Panc1 (cell line): Measurements from ENCODE around the gene BLOC1S3. TPM values are rescaled to one million over a fixed set of nuclear protein-coding genes. Genes with fewer than 3 reads are reported as not detected.

ENCODE experiments used
- ATAC-seq: fragments of 200-7000 bp; cut with Tn5 transposase; 2 replicates; pipeline ENCODE4 v1.9.1; 2020; ENCODE audit warnings: mild to moderate bottlenecking, moderate library complexity
- BruUV-seq: library from RNA; stranded (reverse); fragments of 400-500 nt; replicated peaks from 2 replicates; lab custom pipeline; 2021; lab: Mats Ljungman, UMichigan
- CTCF ChIA-PET: fragments of 300-600 bp; sonication (Branson Sonifier 250); formaldehyde crosslinking; loops from one replicate; lab custom pipeline; 2022; ENCODE audit warnings: antibody characterized with exemption; lab: Charles Lee
- POLR2A ChIA-PET: fragments of 300-600 bp; sonication (Branson Sonifier 250); formaldehyde crosslinking; loops from one replicate; lab custom pipeline; 2022; ENCODE audit warnings: antibody characterized with exemption; lab: Charles Lee
- DNase-seq: peaks from one replicate; pipeline ENCODE4 v3.0.0-alpha.2; 2010; ENCODE audit warnings: low read depth, low spot score
- H3K27ac ChIP-seq: 2 replicates; pipeline ENCODE4 v1.5.1; 2011; ENCODE audit warnings: mild to moderate bottlenecking, low read length, inconsistent platforms
- H3K27me3 ChIP-seq: fragments of 200-500 bp; sonication (Bioruptor generic); 2 replicates; pipeline ENCODE4 v1.6.0; 2014; ENCODE audit warnings: low read length, inconsistent platforms; ENCODE audit not compliant: control insufficient read depth, insufficient read depth
- H3K36me3 ChIP-seq: fragments of 200-500 bp; sonication (Bioruptor generic); 2 replicates; pipeline ENCODE4 v1.5.1; 2014; ENCODE audit warnings: inconsistent platforms, mild to moderate bottlenecking, low read length, moderate library complexity; ENCODE audit not compliant: control insufficient read depth, insufficient read depth
- H3K4me1 ChIP-seq: 2 replicates; pipeline ENCODE4 v1.5.1; 2011; ENCODE audit warnings: inconsistent platforms, mild to moderate bottlenecking, low read length, moderate library complexity; ENCODE audit not compliant: control insufficient read depth, insufficient read depth
- H3K4me3 ChIP-seq, 2 experiments: 2 replicates each; pipeline ENCODE4 v1.5.1; 2011 to 2012; ENCODE audit warnings: low read depth in 2 of 2, low read length in 2 of 2, mild to moderate bottlenecking in 2 of 2, inconsistent platforms in 1 of 2, moderate library complexity in 1 of 2
- H3K9me3 ChIP-seq: fragments of 200-500 bp; sonication (Bioruptor generic); 2 replicates; pipeline ENCODE4 v1.5.1; 2014; ENCODE audit warnings: low read depth, mild to moderate bottlenecking, inconsistent platforms, low read length, moderate library complexity; ENCODE audit not compliant: control insufficient read depth, insufficient read depth
- POLR2AphosphoS5 ChIP-seq: IDR thresholded peaks from 2 replicates; pipeline ENCODE4 v1.6.1; 2012; ENCODE audit warnings: mild to moderate bottlenecking, low read depth, low read length, moderate library complexity
- REST ChIP-seq, 2 experiments: IDR thresholded peaks; 2 replicates each; pipeline ENCODE4 v1.6.1; 2011 to 2012; ENCODE audit warnings: low read depth in 2 of 2, control low read depth in 1 of 2, low read length in 1 of 2, mild to moderate bottlenecking in 1 of 2, moderate library complexity in 1 of 2; ENCODE audit not compliant: insufficient read depth in 1 of 2
- SIN3A ChIP-seq: IDR thresholded peaks from 2 replicates; pipeline ENCODE4 v1.6.1; 2012; ENCODE audit warnings: low read depth, mild to moderate bottlenecking, low read length, moderate library complexity, borderline replicate concordance; ENCODE audit not compliant: insufficient read depth
- TCF7L2 ChIP-seq: IDR thresholded peaks from 2 replicates; pipeline ENCODE4 v1.6.1; 2011; ENCODE audit warnings: mild to moderate bottlenecking, low read depth, low read length, inconsistent platforms
- in situ Hi-C: cut with HindIII; loops from 2 replicates; pipeline ENCODE4 v1.10.0; 2016; ENCODE audit warnings: low sequenced_read_pairs, low pct_unique_long_range_greater_than_20kb
- intact Hi-C: fragments of 100-400 bp; cut with micrococcal nuclease; formaldehyde crosslinking; loops from one replicate; pipeline ENCODE4 v1.10.0; 2022; ENCODE audit not compliant: unreplicated experiment
- total RNA-seq: library from RNA; stranded (reverse); gene quantifications from one replicate; pipeline ENCODE4 v1.2.1, GENCODE V29; 2021; ENCODE audit not compliant: unreplicated experiment
- TF ChIP-seq, protein P1 (sequence below): fragments of 450-650 bp; IDR thresholded peaks from 2 replicates; pipeline ENCODE4 v1.5.1; 2017; ENCODE audit warnings: mild to moderate bottlenecking

BLOC1S3 gene
- total RNA-seq, 1 experiment from 2014 or later: 21.8 TPM

DNA sequence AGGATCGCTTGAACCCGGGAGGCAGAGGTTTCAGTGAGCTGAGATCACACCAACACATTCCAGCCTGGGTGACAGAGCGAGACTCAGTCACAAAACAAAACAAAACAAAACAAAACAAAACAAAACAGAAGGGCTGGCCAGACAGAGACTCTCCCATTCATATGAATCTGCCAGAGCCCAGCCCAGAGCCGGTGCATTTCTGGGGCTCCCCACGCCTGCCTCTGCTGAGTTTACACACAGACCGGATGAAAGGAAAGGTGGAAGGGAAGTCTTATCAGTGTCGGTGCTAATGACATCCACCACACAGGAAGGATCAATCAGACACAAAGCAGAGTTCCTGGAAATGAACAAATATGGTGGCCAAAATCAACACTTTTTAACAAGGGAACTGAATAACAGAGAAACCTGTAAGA lies 7.4 kb upstream of the BLOC1S3 start:
- Histone ChIP-seq H3K4me3 (no peak overlapping the region), H3K27me3 (no peaks in the 10 kb centered on the region), H3K9me3 (no peaks in the 10 kb centered on the region), H3K27ac (no peak overlapping the region), H3K4me1 (no peaks in the 10 kb centered on the region), H3K36me3 (no peaks in the 10 kb centered on the region)
- ChIA-PET POLR2A (no interaction called here), CTCF (interaction anchor here (0.5 kb wide), 1 partner anchor 51 kb away, joined by 5 read pairs; no protein-coding TSS in a partner anchor)
- TF ChIP-seq POLR2AphosphoS5 (no peak), REST (IDR thresholded peaks at IDR 0.05; ENCODE audit: insufficient read depth in 1 of 2, low read depth in 2 of 2, low read length in 1 of 2) (no peak), TCF7L2 (no peak), SIN3A (no peak)
- TF ChIP-seq, protein P1, sequence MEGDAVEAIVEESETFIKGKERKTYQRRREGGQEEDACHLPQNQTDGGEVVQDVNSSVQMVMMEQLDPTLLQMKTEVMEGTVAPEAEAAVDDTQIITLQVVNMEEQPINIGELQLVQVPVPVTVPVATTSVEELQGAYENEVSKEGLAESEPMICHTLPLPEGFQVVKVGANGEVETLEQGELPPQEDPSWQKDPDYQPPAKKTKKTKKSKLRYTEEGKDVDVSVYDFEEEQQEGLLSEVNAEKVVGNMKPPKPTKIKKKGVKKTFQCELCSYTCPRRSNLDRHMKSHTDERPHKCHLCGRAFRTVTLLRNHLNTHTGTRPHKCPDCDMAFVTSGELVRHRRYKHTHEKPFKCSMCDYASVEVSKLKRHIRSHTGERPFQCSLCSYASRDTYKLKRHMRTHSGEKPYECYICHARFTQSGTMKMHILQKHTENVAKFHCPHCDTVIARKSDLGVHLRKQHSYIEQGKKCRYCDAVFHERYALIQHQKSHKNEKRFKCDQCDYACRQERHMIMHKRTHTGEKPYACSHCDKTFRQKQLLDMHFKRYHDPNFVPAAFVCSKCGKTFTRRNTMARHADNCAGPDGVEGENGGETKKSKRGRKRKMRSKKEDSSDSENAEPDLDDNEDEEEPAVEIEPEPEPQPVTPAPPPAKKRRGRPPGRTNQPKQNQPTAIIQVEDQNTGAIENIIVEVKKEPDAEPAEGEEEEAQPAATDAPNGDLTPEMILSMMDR: no peak
- no TSS peak for BruUV-seq
- ATAC-seq (no peak), DNase-seq (no peak)
- in situ Hi-C loops: no loop called here
- intact Hi-C loops: no loop called here

GRCh38 chr19:45172173-45172572 lies 6.4 kb upstream of the BLOC1S3 start:
- in situ Hi-C loops (no loop called here), intact Hi-C loops (no loop called here)
- DNase-seq: no peak
- no TSS peak for BruUV-seq
- Histone ChIP-seq H3K9me3 (no peaks in the 10 kb centered on the region), H3K4me3 (no peak overlapping the region), H3K27ac (no peak overlapping the region), H3K27me3 (no peaks in the 10 kb centered on the region), H3K36me3 (no peaks in the 10 kb centered on the region), H3K4me1 (no peaks in the 10 kb centered on the region)
- TF ChIP-seq, protein P1: no peak
- TF ChIP-seq TCF7L2: no peak
- no peak for TF ChIP-seq POLR2AphosphoS5
- TF ChIP-seq REST (IDR thresholded peaks at IDR 0.05; ENCODE audit: insufficient read depth in 1 of 2, low read depth in 2 of 2, low read length in 1 of 2): no peak
- no peak for TF ChIP-seq SIN3A
- POLR2A ChIA-PET: no interaction called here
- ATAC-seq: no peak
- CTCF ChIA-PET: no interaction called here
